Common myeloid progenitor, CD34-positive (primary cell): ENCODE data around the gene RBFOX1.

ENCODE experiments used
- CTCF ChIA-PET: fragments of 350-600 bp; sonication (Branson Sonifier 250); formaldehyde crosslinking; loops from one replicate; lab custom pipeline; 2021; ENCODE audit warnings: antibody characterized with exemption; lab: Charles Lee
- POLR2A ChIA-PET: fragments of 350-600 bp; sonication (Branson Sonifier 250); formaldehyde crosslinking; loops from one replicate; lab custom pipeline; 2021; ENCODE audit warnings: antibody characterized with exemption; lab: Charles Lee
- DNase-seq, 3 donors: peaks; one replicate each; pipeline versions ENCODE4 v3.0.0 to v3.0.0-alpha.2; 2013
- H3K27ac ChIP-seq, 2 experiments: 1 replicate in 1 of 2; 2 replicates in 1 of 2; pipeline ENCODE4 v1.7.0; 2013; ENCODE audit warnings: inconsistent platforms in 2 of 2, low read length in 2 of 2, mild to moderate bottlenecking in 2 of 2, low read depth in 1 of 2, moderate library complexity in 1 of 2; ENCODE audit not compliant: severe bottlenecking in 2 of 2, insufficient read depth in 1 of 2, poor library complexity in 1 of 2
- H3K27me3 ChIP-seq, 5 experiments: replicated peaks in 2 of 5; 1 replicate in 3 of 5; 2 replicates in 2 of 5; pipeline versions ENCODE4 v1.6.1 to v1.7.0; 2013; ENCODE audit warnings: low read length in 4 of 5, mild to moderate bottlenecking in 2 of 5, moderate library complexity in 2 of 5, inconsistent platforms in 1 of 5; ENCODE audit not compliant: insufficient read depth in 5 of 5, control insufficient read depth in 4 of 5
- H3K36me3 ChIP-seq, 4 experiments: 1 replicate in 2 of 4; 2 replicates in 2 of 4; pipeline versions ENCODE4 v1.6.1 to v1.7.0; 2013; ENCODE audit warnings: low read length in 3 of 4, control low read depth in 1 of 4, mild to moderate bottlenecking in 1 of 4; ENCODE audit not compliant: control insufficient read depth in 4 of 4, insufficient read depth in 4 of 4
- H3K4me1 ChIP-seq, 4 experiments: 1 replicate in 3 of 4; 2 replicates in 1 of 4; pipeline versions ENCODE4 v1.6.1 to v1.7.1; 2013; ENCODE audit warnings: low read length in 3 of 4, mild to moderate bottlenecking in 3 of 4, control low read depth in 1 of 4, inconsistent platforms in 1 of 4, moderate library complexity in 1 of 4; ENCODE audit not compliant: control insufficient read depth in 4 of 4, insufficient read depth in 4 of 4; ENCODE audit errors: control extremely low read depth in 1 of 4
- H3K4me3 ChIP-seq, 7 experiments: 1 replicate in 4 of 7; 2 replicates in 3 of 7; pipeline versions ENCODE4 v1.5.1 to v1.7.0; 2013; ENCODE audit warnings: mild to moderate bottlenecking in 7 of 7, low read length in 6 of 7, moderate library complexity in 6 of 7, inconsistent platforms in 2 of 7, low read depth in 2 of 7, control low read depth in 1 of 7; ENCODE audit not compliant: insufficient read depth in 4 of 7, control insufficient read depth in 1 of 7; ENCODE audit errors: extremely low read depth in 1 of 7
- H3K9me3 ChIP-seq, 5 experiments: 1 replicate in 4 of 5; 2 replicates in 1 of 5; pipeline versions ENCODE4 v1.6.1 to v1.7.1; 2013; ENCODE audit warnings: low read length in 4 of 5, mild to moderate bottlenecking in 2 of 5, inconsistent platforms in 1 of 5, low read depth in 1 of 5, moderate library complexity in 1 of 5; ENCODE audit not compliant: control insufficient read depth in 4 of 5, insufficient read depth in 2 of 5; ENCODE audit errors: control extremely low read depth in 1 of 5
- WGBS: methylation state at CpG from one replicate; pipeline ENCODE4 v1.1.5; 2013; ENCODE audit not compliant: insufficient coverage; 5-methylcytosine and 5-hydroxymethylcytosine counted together

The RBFOX1 gene

DNA sequence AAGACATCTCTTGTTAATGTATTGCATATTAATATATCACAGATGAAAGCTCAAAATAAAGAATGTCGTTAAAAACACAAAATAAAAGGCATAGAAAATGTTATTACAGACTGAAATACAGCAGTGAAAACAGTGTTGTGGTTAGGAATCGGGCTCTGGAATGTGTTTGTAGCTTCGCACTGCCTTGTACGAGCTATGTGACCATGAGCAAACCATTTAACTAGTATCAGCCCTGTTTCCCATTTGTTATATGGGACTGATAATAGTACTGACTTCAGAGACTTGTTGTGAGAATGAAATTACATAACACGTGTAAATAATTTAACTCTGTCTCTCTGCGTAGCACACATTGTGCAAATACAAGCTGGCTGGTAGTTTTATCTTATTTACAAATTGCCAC, 648 bp upstream of the RBFOX1 start:
- Histone ChIP-seq H3K27me3 (no peaks in the 10 kb centered on the region), H3K36me3 (no peaks in the 10 kb centered on the region), H3K27ac (no peak overlapping the region), H3K9me3 (no peaks in the 10 kb centered on the region), H3K4me1 (no peaks in the 10 kb centered on the region), H3K4me3 (no peak overlapping the region)
- CTCF ChIA-PET = interaction anchor here (1.3 kb wide), 1 partner anchor 15 kb away, joined by 3 read pairs; no protein-coding TSS in a partner anchor
- DNase-seq = no peak
- 80% methylated on average over 2 of the region's 6 CpGs for WGBS
- POLR2A ChIA-PET = no interaction called here

DNA sequence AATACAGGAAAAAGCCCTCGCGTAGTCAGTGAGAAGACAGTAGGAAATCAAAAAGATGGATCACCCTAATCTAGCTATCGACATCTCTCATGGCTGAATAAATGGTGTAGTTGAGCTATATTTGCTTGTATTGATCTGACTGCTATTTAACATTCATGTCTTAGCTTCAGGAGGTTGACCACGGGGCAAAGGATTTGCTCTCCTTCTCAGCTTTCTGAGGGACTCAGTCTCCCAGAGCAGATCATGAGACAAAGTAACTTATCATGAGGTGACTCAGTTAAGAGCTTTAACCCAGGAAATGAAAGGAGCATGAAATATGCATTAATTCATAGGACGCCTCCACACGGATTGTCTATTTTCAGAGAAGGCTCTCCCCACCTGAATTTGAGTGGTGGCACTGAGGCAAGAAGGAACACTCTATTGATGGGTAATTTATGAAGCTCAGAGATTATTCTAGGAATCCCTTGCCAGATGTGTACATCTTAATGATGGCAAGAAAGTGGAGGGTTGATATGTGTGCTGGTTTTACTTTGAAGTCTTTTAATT, 608 bp downstream of the RBFOX1 start:
- no peaks in the 10 kb centered on the region for H3K4me1 ChIP-seq
- no peak for DNase-seq
- H3K9me3 ChIP-seq = no peaks in the 10 kb centered on the region
- no peak overlapping the region for H3K4me3 ChIP-seq
- CTCF ChIA-PET = no interaction called here
- H3K27ac ChIP-seq = no peak overlapping the region
- H3K27me3 ChIP-seq = no peaks in the 10 kb centered on the region
- H3K36me3 ChIP-seq = no peaks in the 10 kb centered on the region
- 90% methylated on average over 6 of the region's 6 CpGs for WGBS
- POLR2A ChIA-PET = no interaction called here

- no peak for DNase-seq
- ChIA-PET CTCF (no interaction called here), POLR2A (no interaction called here)
- no peaks in the 10 kb centered on the region for H3K4me1 ChIP-seq
- H3K4me3 ChIP-seq = no peak overlapping the region
- no peaks in the 10 kb centered on the region for H3K36me3 ChIP-seq
- 95% methylated on average over 3 of the region's 3 CpGs for WGBS
- no peaks in the 10 kb centered on the region for H3K9me3 ChIP-seq
- H3K27me3 ChIP-seq = no peaks in the 10 kb centered on the region
- H3K27ac ChIP-seq = no peak overlapping the region
Observed at GRCh38 chr16:7334801-7335560, 2.3 kb downstream of the RBFOX1 start.

- DNase-seq = no peak
- H3K9me3 ChIP-seq = no peaks in the 10 kb centered on the region
- no CpG with 5 or more reads among the region's 3 CpGs for WGBS
- no peak overlapping the region for H3K4me3 ChIP-seq
- no peak overlapping the region for H3K27ac ChIP-seq
- H3K36me3 ChIP-seq = no peaks in the 10 kb centered on the region
- ChIA-PET CTCF (no interaction called here), POLR2A (no interaction called here)
- H3K27me3 ChIP-seq = no peaks in the 10 kb centered on the region
- no peaks in the 10 kb centered on the region for H3K4me1 ChIP-seq
Observed at GRCh38 chr16:7335991-7336634, 3.5 kb downstream of the RBFOX1 start.

GRCh38 chr16:7336742-7337141, 4.1 kb downstream of the RBFOX1 start:
- ChIA-PET POLR2A (no interaction called here), CTCF (no interaction called here)
- Histone ChIP-seq H3K27me3 (no peaks in the 10 kb centered on the region), H3K4me3 (no peak overlapping the region), H3K9me3 (no peaks in the 10 kb centered on the region), H3K27ac (no peak overlapping the region), H3K4me1 (no peaks in the 10 kb centered on the region), H3K36me3 (no peaks in the 10 kb centered on the region)
- WGBS = 100% methylated on average over 1 of the region's 1 CpG
- no peak for DNase-seq

DNA sequence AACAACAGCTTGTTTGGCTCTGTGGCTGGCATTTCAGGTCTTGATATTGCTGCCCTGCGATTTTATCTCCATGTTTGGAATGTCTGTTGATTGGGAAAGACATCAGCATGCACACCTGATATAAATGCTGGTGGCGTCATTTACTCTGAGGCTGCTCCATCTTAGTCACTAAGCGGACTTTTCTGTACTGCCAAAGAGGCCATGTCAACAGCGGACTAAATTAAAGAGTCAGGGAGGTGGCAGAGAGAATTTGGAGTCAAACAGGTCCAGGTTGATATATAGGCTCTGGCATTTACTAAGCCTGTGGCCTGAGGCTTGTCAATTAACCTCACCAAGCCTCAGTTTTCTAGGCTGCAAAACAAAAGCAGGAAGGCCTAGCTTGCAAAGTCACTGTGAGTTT, 6.2 kb downstream of the RBFOX1 start:
- H3K4me1 ChIP-seq = no peaks in the 10 kb centered on the region
- H3K27ac ChIP-seq = no peak overlapping the region
- ChIA-PET CTCF (no interaction called here), POLR2A (no interaction called here)
- H3K9me3 ChIP-seq = no peaks in the 10 kb centered on the region
- H3K27me3 ChIP-seq = no peaks in the 10 kb centered on the region
- H3K4me3 ChIP-seq = no peak overlapping the region
- H3K36me3 ChIP-seq = no peaks in the 10 kb centered on the region
- no peak for DNase-seq
- 96% methylated on average over 4 of the region's 4 CpGs for WGBS

DNA sequence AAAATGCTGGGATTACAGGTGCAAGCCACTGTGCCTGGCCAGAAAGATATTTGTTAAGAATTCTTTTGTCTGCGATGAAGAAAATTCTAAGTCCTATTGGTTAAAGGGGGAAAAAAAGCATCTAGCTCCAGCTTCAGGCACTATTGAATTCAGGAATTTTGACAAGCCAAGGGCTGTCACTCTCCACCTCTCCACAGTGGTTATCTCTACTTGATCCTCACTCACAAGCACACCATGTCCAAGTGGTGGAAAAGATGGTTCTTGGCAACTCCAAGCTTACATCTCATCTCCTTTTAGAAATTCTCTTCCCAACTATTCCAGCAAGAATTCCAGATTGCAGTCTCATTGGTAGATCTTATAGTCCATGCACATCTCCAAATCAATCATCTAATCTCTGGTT, 7.1 kb downstream of the RBFOX1 start:
- Histone ChIP-seq H3K36me3 (no peaks in the 10 kb centered on the region), H3K4me1 (no peaks in the 10 kb centered on the region), H3K4me3 (no peak overlapping the region), H3K27me3 (no peaks in the 10 kb centered on the region), H3K9me3 (no peaks in the 10 kb centered on the region), H3K27ac (no peak overlapping the region)
- ChIA-PET CTCF (no interaction called here), POLR2A (no interaction called here)
- WGBS = no CpG with 5 or more reads among the region's 1 CpG
- DNase-seq = no peak
